ENCODE measurements around the gene KYNU.

DNA sequence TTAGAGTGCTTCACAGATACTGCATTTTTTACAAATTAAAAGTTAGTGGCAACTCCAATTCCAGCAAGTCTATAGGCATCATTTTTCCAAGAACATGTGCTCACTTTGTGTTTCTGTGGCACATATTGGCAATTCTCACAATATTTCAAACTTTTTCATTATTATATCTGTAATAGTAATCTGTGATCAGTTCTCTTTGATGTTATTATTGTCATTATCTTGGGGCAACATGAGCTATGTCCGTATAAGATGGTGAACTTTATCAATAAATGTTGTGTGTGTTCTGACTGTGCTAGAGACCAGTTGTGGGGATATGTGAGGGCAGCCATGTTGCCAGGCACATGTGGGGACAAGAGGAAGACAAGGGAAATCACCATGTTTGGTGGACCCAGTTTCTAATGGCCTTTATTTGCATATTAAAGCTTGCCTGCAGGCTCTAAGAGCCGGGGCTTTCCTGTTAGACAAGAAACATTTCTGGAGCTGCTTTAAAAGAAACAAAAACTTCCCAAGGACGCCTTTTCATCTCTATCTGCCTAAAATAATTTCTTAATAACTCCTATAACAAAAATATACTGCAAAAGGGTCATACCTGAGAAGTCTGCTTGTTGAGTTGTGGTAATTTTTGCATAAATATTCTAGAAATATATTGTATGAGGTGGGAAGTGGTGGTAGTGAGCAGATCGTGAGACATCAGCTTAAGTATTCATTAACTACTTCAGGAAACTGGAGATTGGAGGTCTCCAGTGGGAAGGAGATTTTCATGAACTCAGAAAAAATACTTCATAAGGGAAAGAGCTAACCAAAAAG lies 37.2 kb downstream of the KYNU start:
- TF ChIP-seq, protein P1, sequence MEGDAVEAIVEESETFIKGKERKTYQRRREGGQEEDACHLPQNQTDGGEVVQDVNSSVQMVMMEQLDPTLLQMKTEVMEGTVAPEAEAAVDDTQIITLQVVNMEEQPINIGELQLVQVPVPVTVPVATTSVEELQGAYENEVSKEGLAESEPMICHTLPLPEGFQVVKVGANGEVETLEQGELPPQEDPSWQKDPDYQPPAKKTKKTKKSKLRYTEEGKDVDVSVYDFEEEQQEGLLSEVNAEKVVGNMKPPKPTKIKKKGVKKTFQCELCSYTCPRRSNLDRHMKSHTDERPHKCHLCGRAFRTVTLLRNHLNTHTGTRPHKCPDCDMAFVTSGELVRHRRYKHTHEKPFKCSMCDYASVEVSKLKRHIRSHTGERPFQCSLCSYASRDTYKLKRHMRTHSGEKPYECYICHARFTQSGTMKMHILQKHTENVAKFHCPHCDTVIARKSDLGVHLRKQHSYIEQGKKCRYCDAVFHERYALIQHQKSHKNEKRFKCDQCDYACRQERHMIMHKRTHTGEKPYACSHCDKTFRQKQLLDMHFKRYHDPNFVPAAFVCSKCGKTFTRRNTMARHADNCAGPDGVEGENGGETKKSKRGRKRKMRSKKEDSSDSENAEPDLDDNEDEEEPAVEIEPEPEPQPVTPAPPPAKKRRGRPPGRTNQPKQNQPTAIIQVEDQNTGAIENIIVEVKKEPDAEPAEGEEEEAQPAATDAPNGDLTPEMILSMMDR (conservative IDR thresholded peaks at IDR 0.05 in 1 of 2, IDR thresholded peaks at IDR 0.05 in 1 of 2; ENCODE audit: low read depth in 1 of 2, low read length in 2 of 2): no peak
- no peak for TF ChIP-seq EZH2 (IDR thresholded peaks at IDR 0.05; ENCODE audit: low read length, missing control alignments)

Data from fibroblast of lung (primary cell).